Calu3 (cell line): ENCODE results near the gene MAN2A1. TPM values are rescaled to one million over a fixed set of nuclear protein-coding genes. Genes with fewer than 3 reads are reported as not detected.

Experiments
- BruUV-seq: library from RNA; stranded (reverse); fragments of 400-500 nt; replicated peaks from 2 replicates; lab custom pipeline; 2021; lab: Mats Ljungman, UMichigan
- CTCF ChIA-PET: fragments of 300-600 bp; sonication (Branson Sonifier 250); formaldehyde crosslinking; loops from one replicate; lab custom pipeline; 2022; ENCODE audit warnings: antibody characterized with exemption; lab: Charles Lee
- DNase-seq: peaks from one replicate; pipeline ENCODE4 v3.0.0; 2022
- H3K27ac Mint-ChIP-seq: one replicate; pipeline ENCODE4 v1.8.0; 2022; ENCODE audit warnings: mixed read lengths; ENCODE audit not compliant: unreplicated experiment
- H3K27me3 Mint-ChIP-seq: one replicate; pipeline ENCODE4 v1.8.0; 2022; ENCODE audit warnings: mixed read lengths; ENCODE audit not compliant: unreplicated experiment
- H3K36me3 Mint-ChIP-seq: one replicate; pipeline ENCODE4 v1.8.0; 2022; ENCODE audit warnings: mild to moderate bottlenecking, moderate library complexity, mixed read lengths; ENCODE audit not compliant: insufficient read depth, unreplicated experiment
- H3K4me1 Mint-ChIP-seq: one replicate; pipeline ENCODE4 v1.8.0; 2022; ENCODE audit warnings: mild to moderate bottlenecking, low read depth, mixed read lengths; ENCODE audit not compliant: unreplicated experiment
- H3K4me3 Mint-ChIP-seq: one replicate; pipeline ENCODE4 v1.8.0; 2022; ENCODE audit warnings: mild to moderate bottlenecking, low read depth, moderate library complexity, mixed read lengths; ENCODE audit not compliant: unreplicated experiment
- H3K9me3 Mint-ChIP-seq: one replicate; pipeline ENCODE4 v1.8.0; 2022; ENCODE audit warnings: low read depth, mixed read lengths; ENCODE audit not compliant: unreplicated experiment
- intact Hi-C: fragments of 100-400 bp; cut with micrococcal nuclease; formaldehyde crosslinking; loops from one replicate; pipeline ENCODE4 v1.10.0; 2022; ENCODE audit not compliant: unreplicated experiment
- total RNA-seq: library from RNA; stranded (reverse); gene quantifications from 2 replicates; pipeline ENCODE4 v1.2.3, GENCODE V29; 2022
- TF ChIP-seq, protein P1 (sequence below): fragments of 200-600 bp; IDR thresholded peaks from one replicate; pipeline ENCODE4 v1.8.0; 2022; ENCODE audit warnings: antibody characterized with exemption; ENCODE audit not compliant: unreplicated experiment

MAN2A1 gene
- total RNA-seq, 1 experiment from 2014 or later, result 76.3 TPM

GRCh38 chr5:109708813-109709212 is 19.1 kb downstream of the MAN2A1 start:
- Mint-ChIP-seq H3K27ac (no peak overlapping the region), H3K9me3 (peaks cover 2% of the 10 kb centered on the region), H3K4me1 (peaks cover 14% of the 10 kb centered on the region), H3K27me3 (no peaks in the 10 kb centered on the region), H3K4me3 (no peak overlapping the region), H3K36me3 (no peaks in the 10 kb centered on the region)
- BruUV-seq, result no TSS peak
- DNase-seq, result no peak
- TF ChIP-seq, protein P1, sequence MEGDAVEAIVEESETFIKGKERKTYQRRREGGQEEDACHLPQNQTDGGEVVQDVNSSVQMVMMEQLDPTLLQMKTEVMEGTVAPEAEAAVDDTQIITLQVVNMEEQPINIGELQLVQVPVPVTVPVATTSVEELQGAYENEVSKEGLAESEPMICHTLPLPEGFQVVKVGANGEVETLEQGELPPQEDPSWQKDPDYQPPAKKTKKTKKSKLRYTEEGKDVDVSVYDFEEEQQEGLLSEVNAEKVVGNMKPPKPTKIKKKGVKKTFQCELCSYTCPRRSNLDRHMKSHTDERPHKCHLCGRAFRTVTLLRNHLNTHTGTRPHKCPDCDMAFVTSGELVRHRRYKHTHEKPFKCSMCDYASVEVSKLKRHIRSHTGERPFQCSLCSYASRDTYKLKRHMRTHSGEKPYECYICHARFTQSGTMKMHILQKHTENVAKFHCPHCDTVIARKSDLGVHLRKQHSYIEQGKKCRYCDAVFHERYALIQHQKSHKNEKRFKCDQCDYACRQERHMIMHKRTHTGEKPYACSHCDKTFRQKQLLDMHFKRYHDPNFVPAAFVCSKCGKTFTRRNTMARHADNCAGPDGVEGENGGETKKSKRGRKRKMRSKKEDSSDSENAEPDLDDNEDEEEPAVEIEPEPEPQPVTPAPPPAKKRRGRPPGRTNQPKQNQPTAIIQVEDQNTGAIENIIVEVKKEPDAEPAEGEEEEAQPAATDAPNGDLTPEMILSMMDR, result no peak
- CTCF ChIA-PET, result interaction anchor here (1.2 kb wide), 1 partner anchor 20 kb away, joined by 3 read pairs; no protein-coding TSS in a partner anchor
- intact Hi-C loops, result no loop called here

DNA sequence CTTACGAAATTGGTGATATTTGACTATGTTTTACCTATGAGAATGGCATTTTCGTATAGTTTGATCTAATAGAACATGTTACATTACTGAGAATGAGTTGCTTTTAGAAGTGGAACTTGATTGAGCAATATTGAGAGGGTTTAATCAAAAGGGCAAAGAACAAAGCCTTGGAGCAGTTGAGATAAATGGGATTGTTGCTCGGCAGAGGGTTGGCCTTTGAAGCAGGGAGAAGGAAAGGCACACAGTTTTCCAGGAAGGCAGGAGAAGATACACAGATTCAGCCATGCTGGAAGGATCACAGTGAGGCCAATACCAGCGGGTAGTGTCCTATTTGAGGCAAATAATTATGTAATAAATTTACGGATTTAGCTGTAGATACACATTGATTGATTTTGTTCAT is 19.5 kb downstream of the MAN2A1 start:
- no peak overlapping the region for H3K27ac Mint-ChIP-seq
- H3K4me3 Mint-ChIP-seq, result no peak overlapping the region

GRCh38 chr5:109711673-109712072 is 21.9 kb downstream of the MAN2A1 start:
- CTCF ChIA-PET, result no interaction called here
- DNase-seq, result no peak
- TF ChIP-seq, protein P1, result no peak
- no peak overlapping the region for H3K4me3 Mint-ChIP-seq
- H3K36me3 Mint-ChIP-seq, result no peaks in the 10 kb centered on the region
- no peaks in the 10 kb centered on the region for H3K27me3 Mint-ChIP-seq
- H3K4me1 Mint-ChIP-seq, result peaks cover 14% of the 10 kb centered on the region
- H3K27ac Mint-ChIP-seq, result no peak overlapping the region
- intact Hi-C loops, result no loop called here
- peaks cover 2% of the 10 kb centered on the region for H3K9me3 Mint-ChIP-seq
- BruUV-seq, result no TSS peak

More for the DNA sequence above, 19.5 kb downstream of the MAN2A1 start:
- TF ChIP-seq, protein P1, result no peak
- intact Hi-C loops, result no loop called here
- BruUV-seq, result no TSS peak
- peaks cover 14% of the 10 kb centered on the region for H3K4me1 Mint-ChIP-seq
- H3K36me3 Mint-ChIP-seq, result no peaks in the 10 kb centered on the region
- H3K27me3 Mint-ChIP-seq, result no peaks in the 10 kb centered on the region
- no peak for DNase-seq
- H3K9me3 Mint-ChIP-seq, result peaks cover 2% of the 10 kb centered on the region
- CTCF ChIA-PET, result no interaction called here

DNA sequence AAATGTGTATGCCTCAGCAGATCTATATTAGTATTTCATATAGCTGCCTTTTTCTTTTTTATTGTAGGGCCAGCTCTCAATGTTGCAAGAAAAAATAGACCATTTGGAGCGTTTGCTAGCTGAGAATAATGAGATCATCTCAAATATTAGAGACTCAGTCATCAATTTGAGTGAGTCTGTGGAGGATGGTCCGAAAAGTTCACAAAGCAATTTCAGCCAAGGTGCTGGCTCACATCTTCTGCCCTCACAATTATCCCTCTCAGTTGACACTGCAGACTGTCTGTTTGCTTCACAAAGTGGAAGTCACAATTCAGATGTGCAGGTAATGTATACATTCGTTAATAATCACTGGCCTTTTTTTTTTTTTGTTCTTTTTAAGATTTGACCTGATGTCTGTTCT is 23.7 kb downstream of the MAN2A1 start:
- Mint-ChIP-seq H3K4me1 (peaks cover 8% of the 10 kb centered on the region), H3K27ac (no peak overlapping the region), H3K4me3 (no peak overlapping the region), H3K27me3 (no peaks in the 10 kb centered on the region), H3K36me3 (no peaks in the 10 kb centered on the region), H3K9me3 (no peaks in the 10 kb centered on the region)
- TF ChIP-seq, protein P1, result no peak
- intact Hi-C loops, result no loop called here
- DNase-seq, result no peak
- CTCF ChIA-PET, result no interaction called here
- BruUV-seq, result no TSS peak
